WTC11 (cell line): ENCODE measurements around the gene STK32C.

Experiments
- ATF3 ChIP-seq: sonication (generic); formaldehyde crosslinking; conservative IDR thresholded peaks from 2 replicates; pipeline ENCODE4 v1.8.1; 2022; ENCODE audit warnings: mild to moderate bottlenecking, missing genetic modification reagents
- CTCF ChIP-seq: fragments of 200-600 bp; IDR thresholded peaks from 2 replicates; pipeline ENCODE4 v1.8.0; 2022; ENCODE audit warnings: antibody characterized with exemption
- FOXJ3 ChIP-seq: sonication (generic); formaldehyde crosslinking; IDR thresholded peaks from 2 replicates; pipeline ENCODE4 v1.9.0; 2021; ENCODE audit warnings: missing genetic modification reagents, mild to moderate bottlenecking, borderline replicate concordance
- IRF1 ChIP-seq: sonication (generic); formaldehyde crosslinking; IDR thresholded peaks from 2 replicates; pipeline ENCODE4 v1.8.0; 2023; ENCODE audit warnings: missing genetic modification reagents
- JUN ChIP-seq: sonication (generic); formaldehyde crosslinking; IDR thresholded peaks from 2 replicates; pipeline ENCODE4 v1.8.0; 2023; ENCODE audit warnings: mild to moderate bottlenecking, missing genetic modification reagents
- MAX ChIP-seq: sonication (generic); formaldehyde crosslinking; IDR thresholded peaks from 2 replicates; pipeline ENCODE4 v1.8.0; 2022; ENCODE audit warnings: mild to moderate bottlenecking, missing genetic modification reagents
- NR3C1 ChIP-seq: sonication (generic); formaldehyde crosslinking; conservative IDR thresholded peaks from 2 replicates; pipeline ENCODE4 v1.8.1; 2023; ENCODE audit warnings: low read depth, mild to moderate bottlenecking, missing genetic modification reagents
- SMAD3 ChIP-seq: sonication (generic); formaldehyde crosslinking; IDR thresholded peaks from 2 replicates; pipeline ENCODE4 v1.8.0; 2022; ENCODE audit warnings: missing genetic modification reagents, mild to moderate bottlenecking, borderline replicate concordance
- TCF7 ChIP-seq: sonication (generic); formaldehyde crosslinking; IDR thresholded peaks from 2 replicates; pipeline ENCODE4 v1.8.0; 2022; ENCODE audit warnings: mild to moderate bottlenecking, low read depth, missing genetic modification reagents, moderate library complexity
- TEAD4 ChIP-seq: sonication (generic); formaldehyde crosslinking; IDR thresholded peaks from 2 replicates; pipeline ENCODE4 v1.8.0; 2022; ENCODE audit warnings: mild to moderate bottlenecking, missing genetic modification reagents
- ZNF138 ChIP-seq: sonication (generic); formaldehyde crosslinking; conservative IDR thresholded peaks from 2 replicates; pipeline ENCODE4 v1.8.1; 2022; ENCODE audit warnings: mild to moderate bottlenecking, moderate library complexity, missing genetic modification reagents
- ZNF317 ChIP-seq: sonication (generic); formaldehyde crosslinking; IDR thresholded peaks from 2 replicates; pipeline ENCODE4 v1.8.1; 2023; ENCODE audit warnings: low read depth, mild to moderate bottlenecking, moderate library complexity, missing genetic modification reagents, borderline replicate concordance
- ZNF423 ChIP-seq: fragments of 250-450 bp; sonication (Bioruptor Pico); IDR thresholded peaks from 2 replicates; pipeline ENCODE4 v2.1.2; 2022; ENCODE audit warnings: mild to moderate bottlenecking, moderate library complexity

GRCh38 chr10:132183046-132183445, 124.7 kb downstream of the STK32C start:
- TF ChIP-seq TCF7 (CRISPR knock-in tag) = no peak
- TF ChIP-seq JUN (CRISPR knock-in tag) = no peak
- no peak for TF ChIP-seq FOXJ3 (CRISPR knock-in tag)
- TF ChIP-seq CTCF = no peak
- TF ChIP-seq ZNF423 (CRISPR knock-in tag) = no peak
- no peak for TF ChIP-seq NR3C1
- TF ChIP-seq ZNF138 (CRISPR knock-in tag) = no peak
- no peak for TF ChIP-seq ZNF317
- TF ChIP-seq TEAD4 (CRISPR knock-in tag) = no peak
- no peak for TF ChIP-seq SMAD3
- no peak for TF ChIP-seq MAX (CRISPR knock-in tag)
- TF ChIP-seq ATF3 (CRISPR knock-in tag) = no peak
- TF ChIP-seq IRF1 (CRISPR knock-in tag) = no peak
